ENCODE data around the gene EXTL2.
"Not testable (repeated sequence)": the region's sequence is repeated elsewhere in the genome, so short reads cannot be mapped to it uniquely, and the experiment has no call there.

EXTL2 gene

DNA sequence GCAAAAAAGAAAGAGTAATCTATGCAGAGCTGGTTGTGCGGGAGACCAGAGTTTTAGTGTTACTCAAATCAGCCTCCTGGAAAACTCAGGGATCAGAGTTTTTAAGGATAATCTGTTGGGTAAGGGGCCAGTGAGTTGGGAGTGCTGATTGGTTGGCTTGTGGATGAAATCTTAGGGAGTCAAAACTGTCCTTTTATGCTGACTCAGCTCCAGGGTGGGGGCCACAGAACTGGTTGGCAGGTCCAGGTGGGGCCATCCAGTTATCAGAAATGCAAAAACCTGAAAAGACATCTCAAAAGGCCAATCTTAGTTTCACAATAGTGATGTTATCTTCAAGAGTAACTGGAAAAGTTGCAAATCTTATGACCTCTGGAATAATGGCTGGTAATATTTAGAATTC, 3.3 kb downstream of the EXTL2 start:
- ATAC-seq, result no peak
- TF ChIP-seq TCF4 (CRISPR knock-in tag; IDR thresholded peaks at IDR 0.05; ENCODE audit: borderline replicate concordance) (no peak), OSR1 (CRISPR knock-in tag; IDR thresholded peaks at IDR 0.05) (no peak), BACH2 (CRISPR knock-in tag; IDR thresholded peaks at IDR 0.05; ENCODE audit: borderline replicate concordance) (no peak), ZNF8 (CRISPR knock-in tag; IDR thresholded peaks at IDR 0.05) (no peak), ARNTL (CRISPR knock-in tag; IDR thresholded peaks at IDR 0.05; ENCODE audit: borderline replicate concordance, low read depth) (no peak), ZNF70 (CRISPR knock-in tag; IDR thresholded peaks at IDR 0.05) (no peak), SNAI2 (CRISPR knock-in tag; IDR thresholded peaks at IDR 0.05) (no peak), PPARA (CRISPR knock-in tag; IDR thresholded peaks at IDR 0.05; ENCODE audit: borderline replicate concordance) (no peak), ESRRG (CRISPR knock-in tag; IDR thresholded peaks at IDR 0.05) (no peak), ZNF565 (CRISPR knock-in tag; conservative IDR thresholded peaks at IDR 0.05; ENCODE audit: low read depth) (no peak), ISL1 (CRISPR knock-in tag; IDR thresholded peaks at IDR 0.05) (no peak)
- TF ChIP-seq, protein P1, sequence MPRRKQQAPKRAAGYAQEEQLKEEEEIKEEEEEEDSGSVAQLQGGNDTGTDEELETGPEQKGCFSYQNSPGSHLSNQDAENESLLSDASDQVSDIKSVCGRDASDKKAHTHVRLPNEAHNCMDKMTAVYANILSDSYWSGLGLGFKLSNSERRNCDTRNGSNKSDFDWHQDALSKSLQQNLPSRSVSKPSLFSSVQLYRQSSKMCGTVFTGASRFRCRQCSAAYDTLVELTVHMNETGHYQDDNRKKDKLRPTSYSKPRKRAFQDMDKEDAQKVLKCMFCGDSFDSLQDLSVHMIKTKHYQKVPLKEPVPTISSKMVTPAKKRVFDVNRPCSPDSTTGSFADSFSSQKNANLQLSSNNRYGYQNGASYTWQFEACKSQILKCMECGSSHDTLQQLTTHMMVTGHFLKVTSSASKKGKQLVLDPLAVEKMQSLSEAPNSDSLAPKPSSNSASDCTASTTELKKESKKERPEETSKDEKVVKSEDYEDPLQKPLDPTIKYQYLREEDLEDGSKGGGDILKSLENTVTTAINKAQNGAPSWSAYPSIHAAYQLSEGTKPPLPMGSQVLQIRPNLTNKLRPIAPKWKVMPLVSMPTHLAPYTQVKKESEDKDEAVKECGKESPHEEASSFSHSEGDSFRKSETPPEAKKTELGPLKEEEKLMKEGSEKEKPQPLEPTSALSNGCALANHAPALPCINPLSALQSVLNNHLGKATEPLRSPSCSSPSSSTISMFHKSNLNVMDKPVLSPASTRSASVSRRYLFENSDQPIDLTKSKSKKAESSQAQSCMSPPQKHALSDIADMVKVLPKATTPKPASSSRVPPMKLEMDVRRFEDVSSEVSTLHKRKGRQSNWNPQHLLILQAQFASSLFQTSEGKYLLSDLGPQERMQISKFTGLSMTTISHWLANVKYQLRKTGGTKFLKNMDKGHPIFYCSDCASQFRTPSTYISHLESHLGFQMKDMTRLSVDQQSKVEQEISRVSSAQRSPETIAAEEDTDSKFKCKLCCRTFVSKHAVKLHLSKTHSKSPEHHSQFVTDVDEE (CRISPR knock-in tag; IDR thresholded peaks at IDR 0.05), result no peak

DNA sequence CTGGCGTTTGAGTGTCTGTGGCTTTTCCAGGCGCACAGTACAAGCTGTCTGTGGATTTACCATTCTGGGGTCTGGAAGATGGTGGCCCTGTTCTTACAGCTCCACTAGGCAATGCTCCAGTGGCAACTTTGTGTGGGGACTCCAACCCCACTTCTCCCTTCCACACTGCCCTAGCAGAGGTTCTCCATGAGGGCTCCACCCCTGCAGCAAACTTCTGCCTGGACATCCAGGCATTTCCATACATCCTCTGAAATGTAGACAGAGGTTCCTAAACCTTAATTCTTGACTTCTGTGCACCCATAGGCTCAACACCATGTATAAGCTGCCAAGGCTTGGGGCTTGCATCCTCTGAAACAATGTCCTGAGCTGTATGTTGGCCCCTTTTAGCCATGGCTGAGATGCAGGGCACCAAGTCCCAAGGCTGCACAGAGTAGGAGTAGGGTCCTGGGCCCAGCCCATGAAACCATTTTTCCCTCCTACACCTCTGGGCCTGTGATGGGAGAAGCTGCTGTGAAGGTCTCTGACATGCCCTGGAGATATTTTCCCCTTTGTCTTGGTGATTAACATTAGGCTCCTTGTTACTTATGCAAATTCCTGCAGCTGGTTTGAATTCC, 4.7 kb downstream of the EXTL2 start:
- ATAC-seq, result not testable (repeated sequence)

- ATAC-seq, result not testable (repeated sequence)
Observed at GRCh38 chr1:100889007-100889406, 5.6 kb downstream of the EXTL2 start.

- no peak for TF ChIP-seq ESRRG (CRISPR knock-in tag; IDR thresholded peaks at IDR 0.05)
- no peak for TF ChIP-seq BACH2 (CRISPR knock-in tag; IDR thresholded peaks at IDR 0.05; ENCODE audit: borderline replicate concordance)
- TF ChIP-seq, protein P2, sequence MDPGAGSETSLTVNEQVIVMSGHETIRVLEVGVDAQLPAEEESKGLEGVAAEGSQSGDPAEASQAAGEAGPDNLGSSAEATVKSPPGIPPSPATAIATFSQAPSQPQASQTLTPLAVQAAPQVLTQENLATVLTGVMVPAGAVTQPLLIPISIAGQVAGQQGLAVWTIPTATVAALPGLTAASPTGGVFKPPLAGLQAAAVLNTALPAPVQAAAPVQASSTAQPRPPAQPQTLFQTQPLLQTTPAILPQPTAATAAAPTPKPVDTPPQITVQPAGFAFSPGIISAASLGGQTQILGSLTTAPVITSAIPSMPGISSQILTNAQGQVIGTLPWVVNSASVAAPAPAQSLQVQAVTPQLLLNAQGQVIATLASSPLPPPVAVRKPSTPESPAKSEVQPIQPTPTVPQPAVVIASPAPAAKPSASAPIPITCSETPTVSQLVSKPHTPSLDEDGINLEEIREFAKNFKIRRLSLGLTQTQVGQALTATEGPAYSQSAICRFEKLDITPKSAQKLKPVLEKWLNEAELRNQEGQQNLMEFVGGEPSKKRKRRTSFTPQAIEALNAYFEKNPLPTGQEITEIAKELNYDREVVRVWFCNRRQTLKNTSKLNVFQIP (CRISPR knock-in tag; IDR thresholded peaks at IDR 0.05; ENCODE audit: borderline replicate concordance, low read depth), result no peak
- ATAC-seq, result peak; percentile 85
Observed at GRCh38 chr1:100883963-100884362, 10.7 kb downstream of the EXTL2 start.

DNA sequence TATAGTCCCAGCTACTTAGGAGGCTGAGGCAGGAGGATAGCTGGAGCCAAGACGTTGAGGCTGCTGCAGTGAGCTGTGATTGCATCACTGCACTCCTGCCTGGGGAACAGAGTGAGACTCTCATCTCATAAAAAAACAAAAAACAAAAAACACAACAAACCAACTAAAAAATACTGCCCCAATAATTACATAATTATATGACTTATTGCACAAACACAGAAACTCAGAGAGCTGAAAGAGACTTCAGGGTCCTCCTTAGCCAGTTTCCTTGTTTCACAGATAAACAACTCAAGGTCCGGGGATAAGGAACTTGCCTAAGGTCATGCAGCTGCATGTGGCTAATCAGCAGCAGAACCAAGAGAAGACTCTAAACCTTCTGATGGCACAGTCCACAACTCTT, 11.9 kb downstream of the EXTL2 start:
- ATAC-seq, result no peak
- TF ChIP-seq RARB (CRISPR knock-in tag; IDR thresholded peaks at IDR 0.05), result no peak
- no peak for TF ChIP-seq SNAI2 (CRISPR knock-in tag; IDR thresholded peaks at IDR 0.05)
- TF ChIP-seq, protein P3, sequence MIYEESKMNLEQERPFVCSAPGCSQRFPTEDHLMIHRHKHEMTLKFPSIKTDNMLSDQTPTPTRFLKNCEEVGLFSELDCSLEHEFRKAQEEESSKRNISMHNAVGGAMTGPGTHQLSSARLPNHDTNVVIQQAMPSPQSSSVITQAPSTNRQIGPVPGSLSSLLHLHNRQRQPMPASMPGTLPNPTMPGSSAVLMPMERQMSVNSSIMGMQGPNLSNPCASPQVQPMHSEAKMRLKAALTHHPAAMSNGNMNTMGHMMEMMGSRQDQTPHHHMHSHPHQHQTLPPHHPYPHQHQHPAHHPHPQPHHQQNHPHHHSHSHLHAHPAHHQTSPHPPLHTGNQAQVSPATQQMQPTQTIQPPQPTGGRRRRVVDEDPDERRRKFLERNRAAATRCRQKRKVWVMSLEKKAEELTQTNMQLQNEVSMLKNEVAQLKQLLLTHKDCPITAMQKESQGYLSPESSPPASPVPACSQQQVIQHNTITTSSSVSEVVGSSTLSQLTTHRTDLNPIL (CRISPR knock-in tag; IDR thresholded peaks at IDR 0.05; ENCODE audit: low read depth), result no peak
- no peak for TF ChIP-seq TCF4 (CRISPR knock-in tag; IDR thresholded peaks at IDR 0.05; ENCODE audit: borderline replicate concordance)
- TF ChIP-seq, protein P1 (CRISPR knock-in tag; IDR thresholded peaks at IDR 0.05), result no peak
- no peak for TF ChIP-seq ZFP3 (CRISPR knock-in tag; IDR thresholded peaks at IDR 0.05)
- no peak for TF ChIP-seq CSDC2 (CRISPR knock-in tag; IDR thresholded peaks at IDR 0.05)
- TF ChIP-seq TOX (CRISPR knock-in tag; IDR thresholded peaks at IDR 0.05; ENCODE audit: borderline replicate concordance), result no peak
- TF ChIP-seq ARNTL (CRISPR knock-in tag; IDR thresholded peaks at IDR 0.05; ENCODE audit: borderline replicate concordance, low read depth), result no peak
- TF ChIP-seq, protein P4, sequence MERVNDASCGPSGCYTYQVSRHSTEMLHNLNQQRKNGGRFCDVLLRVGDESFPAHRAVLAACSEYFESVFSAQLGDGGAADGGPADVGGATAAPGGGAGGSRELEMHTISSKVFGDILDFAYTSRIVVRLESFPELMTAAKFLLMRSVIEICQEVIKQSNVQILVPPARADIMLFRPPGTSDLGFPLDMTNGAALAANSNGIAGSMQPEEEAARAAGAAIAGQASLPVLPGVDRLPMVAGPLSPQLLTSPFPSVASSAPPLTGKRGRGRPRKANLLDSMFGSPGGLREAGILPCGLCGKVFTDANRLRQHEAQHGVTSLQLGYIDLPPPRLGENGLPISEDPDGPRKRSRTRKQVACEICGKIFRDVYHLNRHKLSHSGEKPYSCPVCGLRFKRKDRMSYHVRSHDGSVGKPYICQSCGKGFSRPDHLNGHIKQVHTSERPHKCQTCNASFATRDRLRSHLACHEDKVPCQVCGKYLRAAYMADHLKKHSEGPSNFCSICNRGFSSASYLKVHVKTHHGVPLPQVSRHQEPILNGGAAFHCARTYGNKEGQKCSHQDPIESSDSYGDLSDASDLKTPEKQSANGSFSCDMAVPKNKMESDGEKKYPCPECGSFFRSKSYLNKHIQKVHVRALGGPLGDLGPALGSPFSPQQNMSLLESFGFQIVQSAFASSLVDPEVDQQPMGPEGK (CRISPR knock-in tag; IDR thresholded peaks at IDR 0.05; ENCODE audit: borderline replicate concordance), result no peak
- TF ChIP-seq, protein P5, sequence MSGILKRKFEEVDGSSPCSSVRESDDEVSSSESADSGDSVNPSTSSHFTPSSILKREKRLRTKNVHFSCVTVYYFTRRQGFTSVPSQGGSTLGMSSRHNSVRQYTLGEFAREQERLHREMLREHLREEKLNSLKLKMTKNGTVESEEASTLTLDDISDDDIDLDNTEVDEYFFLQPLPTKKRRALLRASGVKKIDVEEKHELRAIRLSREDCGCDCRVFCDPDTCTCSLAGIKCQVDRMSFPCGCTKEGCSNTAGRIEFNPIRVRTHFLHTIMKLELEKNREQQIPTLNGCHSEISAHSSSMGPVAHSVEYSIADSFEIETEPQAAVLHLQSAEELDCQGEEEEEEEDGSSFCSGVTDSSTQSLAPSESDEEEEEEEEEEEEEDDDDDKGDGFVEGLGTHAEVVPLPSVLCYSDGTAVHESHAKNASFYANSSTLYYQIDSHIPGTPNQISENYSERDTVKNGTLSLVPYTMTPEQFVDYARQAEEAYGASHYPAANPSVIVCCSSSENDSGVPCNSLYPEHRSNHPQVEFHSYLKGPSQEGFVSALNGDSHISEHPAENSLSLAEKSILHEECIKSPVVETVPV (CRISPR knock-in tag; IDR thresholded peaks at IDR 0.05), result no peak
- TF ChIP-seq, protein P2 (CRISPR knock-in tag; IDR thresholded peaks at IDR 0.05; ENCODE audit: borderline replicate concordance, low read depth), result no peak

Measured in SK-N-SH treated with all-trans-retinoic acid at 6 μM for 48 hours (cell line).